GM12878 (cell line): Measurements from ENCODE around the gene STRA8. TPM values are rescaled to one million over a fixed set of nuclear protein-coding genes. Genes with fewer than 3 reads are reported as not detected.

Experiments used
- ATAC-seq: fragments of 200-7000 bp; cut with Tn5 transposase; 3 replicates; pipeline ENCODE4 v1.9.1; 2020; ENCODE audit warnings: mild to moderate bottlenecking, moderate library complexity
- BruUV-seq: library from RNA; stranded (reverse); fragments of 400-500 nt; replicated peaks from 2 replicates; lab custom pipeline; 2021; lab: Mats Ljungman, UMichigan
- CTCF ChIA-PET: fragments of 300-600 bp; sonication (Branson Sonifier 250); formaldehyde crosslinking; extraction: SDS; loops from one replicate; lab custom pipeline; 2021; ENCODE audit warnings: inconsistent platforms; lab: Yijun Ruan, JAX
- POLR2A ChIA-PET: fragments of 350-600 bp; formaldehyde crosslinking; extraction: SDS; loops from one replicate; lab custom pipeline; 2021; ENCODE audit warnings: inconsistent platforms; lab: Charles Lee
- RAD21 ChIA-PET: fragments of 300-600 bp; sonication (Branson Sonifier 250); formaldehyde crosslinking; loops from one replicate; lab custom pipeline; 2023; ENCODE audit warnings: antibody characterized with exemption; ENCODE audit not compliant: unreplicated experiment; lab: Charles Lee
- SMC1A ChIA-PET: fragments of 300-600 bp; sonication (Branson Sonifier 250); formaldehyde crosslinking; loops from one replicate; lab custom pipeline; 2023; ENCODE audit not compliant: unreplicated experiment, uncharacterized antibody; lab: Charles Lee
- DNase-seq: peaks from one replicate; pipeline ENCODE4 v3.0.0-alpha.2; 2011; ENCODE audit warnings: low read depth, low spot score
- FAIRE-seq: peaks from 3 replicates; lab custom pipeline; 2011; peaks lifted over from hg19 to GRCh38; lab: Jason Lieb, UNC
- H2AFZ ChIP-seq: 2 replicates; pipeline ENCODE4 v1.6.0; 2011; ENCODE audit warnings: low read depth, low read length, control low read depth; ENCODE audit not compliant: control insufficient read depth
- H3K27ac ChIP-seq: 2 replicates; pipeline ENCODE4 v1.5.1; 2011; ENCODE audit warnings: control low read depth; ENCODE audit not compliant: control insufficient read depth, insufficient read depth
- H3K27me3 ChIP-seq, 2 experiments: replicated peaks in 1 of 2; 2 replicates each; pipeline versions ENCODE4 v1.6.0 to v1.6.1; 2011; ENCODE audit warnings: low read length in 1 of 2; ENCODE audit not compliant: control insufficient read depth in 2 of 2, insufficient read depth in 2 of 2
- H3K36me3 ChIP-seq, 2 experiments: 2 replicates each; pipeline ENCODE4 v1.5.1; 2011; ENCODE audit warnings: low read length in 1 of 2; ENCODE audit not compliant: control insufficient read depth in 2 of 2, insufficient read depth in 2 of 2
- H3K4me1 ChIP-seq: 2 replicates; pipeline ENCODE4 v1.6.1; 2011; ENCODE audit warnings: mild to moderate bottlenecking, low read length, moderate library complexity, mixed read lengths; ENCODE audit not compliant: control insufficient read depth, insufficient read depth
- H3K4me2 ChIP-seq: 2 replicates; pipeline ENCODE4 v1.6.0; 2011; ENCODE audit warnings: control low read depth; ENCODE audit not compliant: control insufficient read depth, insufficient read depth
- H3K4me3 ChIP-seq: fragments of 200-600 bp; sonication (generic); 2 replicates; pipeline ENCODE4 v1.5.1; 2016
- H3K79me2 ChIP-seq: 2 replicates; pipeline ENCODE4 v1.6.0; 2011; ENCODE audit warnings: low read length; ENCODE audit not compliant: control insufficient read depth, insufficient read depth
- H3K9ac ChIP-seq: 2 replicates; pipeline ENCODE4 v1.8.0; 2011; ENCODE audit warnings: low read length, control low read depth, mixed read lengths; ENCODE audit not compliant: control insufficient read depth, insufficient read depth
- H3K9me3 ChIP-seq: replicated peaks from 3 replicates; pipeline ENCODE4 v1.5.1; 2011; ENCODE audit warnings: mild to moderate bottlenecking, low read length; ENCODE audit not compliant: control insufficient read depth, insufficient read depth
- H4K20me1 ChIP-seq: 2 replicates; pipeline ENCODE4 v1.6.0; 2011; ENCODE audit not compliant: control insufficient read depth, insufficient read depth
- MTA3 ChIP-seq: IDR thresholded peaks from 2 replicates; pipeline ENCODE4 v1.6.1; 2012; ENCODE audit warnings: low read length, inconsistent platforms, borderline replicate concordance
- POLR2AphosphoS2 ChIP-seq: IDR thresholded peaks from 2 replicates; pipeline ENCODE4 v1.6.1; 2011; ENCODE audit warnings: low read depth, mild to moderate bottlenecking, low read length, improper control_type of control experiment, moderate library complexity
- RCOR1 ChIP-seq: conservative IDR thresholded peaks from 2 replicates; pipeline ENCODE4 v1.6.1; 2012; ENCODE audit warnings: low read depth, low read length, improper control_type of control experiment
- RELA ChIP-seq: fragments of 450-650 bp; IDR thresholded peaks from 2 replicates; pipeline ENCODE4 v1.8.0; 2014; ENCODE audit warnings: borderline replicate concordance; ENCODE audit not compliant: partially characterized antibody
- SMC3 ChIP-seq: IDR thresholded peaks from 2 replicates; pipeline ENCODE4 v1.6.1; 2011; ENCODE audit warnings: low read length, improper control_type of control experiment, borderline replicate concordance
- SREBF2 ChIP-seq: IDR thresholded peaks from 2 replicates; pipeline ENCODE4 v1.6.1; 2012; ENCODE audit warnings: mild to moderate bottlenecking, low read length
- ZBTB33 ChIP-seq: fragments of 450-650 bp; IDR thresholded peaks from 2 replicates; pipeline ENCODE4 v1.6.1; 2017; ENCODE audit warnings: mild to moderate bottlenecking
- ZNF24 ChIP-seq: fragments of 450-650 bp; IDR thresholded peaks from 2 replicates; pipeline ENCODE4 v1.6.1; 2017; ENCODE audit warnings: antibody characterized with exemption, mild to moderate bottlenecking
- WGBS: methylation state at CpG from one replicate; pipeline ENCODE4 v1.1.6; 2016; ENCODE audit warnings: low lambda C conversion rate; ENCODE audit not compliant: insufficient replicate concordance, insufficient coverage; ENCODE audit errors: missing lambda C conversion rate; 5-methylcytosine and 5-hydroxymethylcytosine counted together
- in situ Hi-C: fragments of 300-500 bp; cut with MboI; formaldehyde crosslinking; loops from 9 replicates; pipeline ENCODE4 v1.14.3; 2018; ENCODE audit warnings: mixed read lengths
- intact Hi-C: fragments of 100-400 bp; cut with micrococcal nuclease; formaldehyde crosslinking; loops from one replicate; pipeline ENCODE4 v1.14.2; 2022; ENCODE audit not compliant: unreplicated experiment
- polyA plus RNA-seq, 11 experiments: library from polyadenylated mRNA; depleted of rRNA in 4 of 11; unstranded in 6 of 11; stranded (reverse) in 5 of 11; fragments of >200 nt; fragmentation: Nextera tagmentation in 4 of 11; fragmentation: Illumina TruSeq in 1 of 11; extraction: Ambion mirVana in 4 of 11; extraction: Trizol in 1 of 11; gene quantifications; 1 replicate in 1 of 11; 2 replicates in 10 of 11; pipeline versions ENCODE4 v1.2.1 to v1.2.3, GENCODE V29; 2011 to 2016; ENCODE audit warnings: inconsistent platforms in 2 of 11, missing spikeins in 2 of 11, low read depth in 1 of 11
- total RNA-seq, 4 experiments: library from RNA; depleted of rRNA in 3 of 4; stranded (reverse); fragments of >200 nt in 3 of 4; fragmentation: Illumina TruSeq in 1 of 4; extraction: Trizol in 1 of 4; gene quantifications; 2 replicates each; pipeline versions ENCODE4 v1.2.1 to v1.2.3, GENCODE V29; 2013 to 2021

The STRA8 gene
- total and polyA plus RNA-seq, 10 of the 15 experiments (the other 5 are each of a cell fraction or from before 2014, with no cell fraction given): 0.15 TPM; not detected in 9

- in situ Hi-C loops: no loop called here
- Histone ChIP-seq H4K20me1 (no peaks in the 10 kb centered on the region), H3K79me2 (peaks cover 3% of the 10 kb centered on the region; the same call in 1 of the 2 replicates), H3K27me3 (no peaks in the 10 kb centered on the region), H3K4me2 (no peak overlapping the region), H3K36me3 (peaks cover 25 to 39% of the 10 kb centered on the region in 2 experiments), H3K4me3 (no peak overlapping the region), H2AFZ (no peak overlapping the region), H3K9ac (no peak overlapping the region), H3K4me1 (peaks cover 9% of the 10 kb centered on the region), H3K9me3 (no peaks in the 10 kb centered on the region), H3K27ac (no peak overlapping the region)
- no peak for TF ChIP-seq SREBF2
- no peak for TF ChIP-seq SMC3
- no peak for TF ChIP-seq MTA3
- no peak for TF ChIP-seq RCOR1
- no peak for TF ChIP-seq POLR2AphosphoS2
- no peak for TF ChIP-seq ZBTB33
- TF ChIP-seq ZNF24: no peak
- no peak for TF ChIP-seq RELA
- SMC1A ChIA-PET: interaction anchor here (1.2 kb wide), 1 partner anchor 12 kb away, joined by 3 read pairs; no protein-coding TSS in a partner anchor
- CTCF ChIA-PET: interaction anchor here (1.1 kb wide), 1 partner anchor 207 kb away, joined by 4 read pairs; the partner anchor contains the start of gene AGBL3
- FAIRE-seq (no peak), DNase-seq (no peak), ATAC-seq (no peak)
- RAD21 ChIA-PET: no interaction called here
- intact Hi-C loops: no loop called here
- BruUV-seq: no TSS peak
- WGBS: 90% methylated on average over 10 of the region's 10 CpGs
- POLR2A ChIA-PET: interaction anchor here (1.6 to 2.6 kb wide), 2 partner anchors 10 to 54 kb away, joined by 4 to 12 read pairs; no protein-coding TSS in a partner anchor
Observed at GRCh38 chr7:135193615-135194081, 40.0 kb upstream of the STRA8 start.
